Naive thymus-derived CD8-positive, alpha-beta T cell (primary cell): ENCODE data around the gene LRFN4. TPM values are rescaled to one million over a fixed set of nuclear protein-coding genes. Genes with fewer than 3 reads are reported as not detected.
A peak's percentile ranks its signal among the peaks of the same experiment; 100 is the strongest.

Source experiments
- ATAC-seq, 2 donors: fragments of 150-1000 bp; cut with Tn5 transposase in 1 of 2; sonication (Bioruptor Pico), chemical (Tn5 transposase) in 1 of 2; 1 replicate in 1 of 2; 2 replicates in 1 of 2; pipeline ENCODE4 v1.10.0; 2021; ENCODE audit warnings: mild to moderate bottlenecking in 2 of 2, moderate library complexity in 2 of 2
- POLR2A ChIA-PET: fragments of 350-600 bp; sonication (Branson Sonifier 250); formaldehyde crosslinking; loops from one replicate; lab custom pipeline; 2021; ENCODE audit warnings: antibody characterized with exemption; lab: Charles Lee
- DNase-seq, 10 donors: peaks; one replicate each; pipeline versions ENCODE4 v3.0.0 to v3.0.0-alpha.2; 2020 to 2022
- H3K27ac Mint-ChIP-seq, 10 donors: one replicate each; pipeline ENCODE4 v1.8.0; 2020 to 2022; ENCODE audit warnings: mild to moderate bottlenecking in 10 of 10, mixed read lengths in 10 of 10, moderate library complexity in 4 of 10, inconsistent platforms in 1 of 10
- H3K27me3 Mint-ChIP-seq, 5 donors: one replicate each; pipeline ENCODE4 v1.8.0; 2021 to 2022; ENCODE audit warnings: mixed read lengths in 5 of 5
- H3K36me3 Mint-ChIP-seq, 3 donors: one replicate each; pipeline ENCODE4 v1.8.0; 2020 to 2022; ENCODE audit warnings: mixed read lengths in 3 of 3, mild to moderate bottlenecking in 2 of 3, inconsistent platforms in 1 of 3
- H3K4me1 Mint-ChIP-seq, 4 donors: one replicate each; pipeline ENCODE4 v1.8.0; 2021 to 2022; ENCODE audit warnings: mixed read lengths in 4 of 4
- H3K4me3 Mint-ChIP-seq, 10 donors: one replicate each; pipeline ENCODE4 v1.8.0; 2020 to 2022; ENCODE audit warnings: mild to moderate bottlenecking in 10 of 10, mixed read lengths in 10 of 10, moderate library complexity in 6 of 10, inconsistent platforms in 1 of 10
- H3K9me3 Mint-ChIP-seq, 9 donors: one replicate each; pipeline ENCODE4 v1.8.0; 2020 to 2022; ENCODE audit warnings: mixed read lengths in 9 of 9, mild to moderate bottlenecking in 3 of 9, inconsistent platforms in 1 of 9, moderate library complexity in 1 of 9
- polyA plus RNA-seq, 3 donors: library from polyadenylated mRNA; unstranded; fragments of 300-500 nt; fragmentation: Illumina TruSeq; gene quantifications; one replicate each; pipeline ENCODE4 v1.2.3, GENCODE V29; 2021
- total RNA-seq, 8 experiments: library from RNA in 2 of 8; stranded (reverse) in 2 of 8; gene quantifications; one replicate each; pipeline ENCODE4 v1.2.3 and lab custom pipeline; 2021 to 2026

The LRFN4 gene
- total and polyA plus RNA-seq, 5 experiments from 2014 or later: 0.09 to 1.3 (median 0.63) TPM; not detected in 1

GRCh38 chr11:66881927-66882452 is 25.1 kb downstream of the LRFN4 start:
- ATAC-seq: no peak
- Mint-ChIP-seq H3K9me3 (no peaks in the 10 kb centered on the region), H3K27me3 (no peaks in the 10 kb centered on the region), H3K4me3 (no peak overlapping the region), H3K36me3 (no peaks in the 10 kb centered on the region), H3K27ac (no peak overlapping the region), H3K4me1 (peaks cover 15 to 28% (median 20%) of the 10 kb centered on the region in 4 donors)
- POLR2A ChIA-PET: no interaction called here
- DNase-seq: no peak

GRCh38 chr11:66882561-66883015 is 25.7 kb downstream of the LRFN4 start:
- ATAC-seq (no peak), DNase-seq (no peak)
- Mint-ChIP-seq H3K4me3 (no peak overlapping the region), H3K36me3 (no peaks in the 10 kb centered on the region), H3K4me1 (peaks cover 15 to 28% (median 20%) of the 10 kb centered on the region in 4 donors), H3K27ac (no peak overlapping the region), H3K9me3 (no peaks in the 10 kb centered on the region), H3K27me3 (no peaks in the 10 kb centered on the region)
- POLR2A ChIA-PET: no interaction called here

GRCh38 chr11:66883016-66883965 is 26.4 kb downstream of the LRFN4 start:
- Mint-ChIP-seq H3K4me1 (peaks cover 15 to 28% (median 20%) of the 10 kb centered on the region in 4 donors), H3K27me3 (no peaks in the 10 kb centered on the region), H3K9me3 (no peaks in the 10 kb centered on the region), H3K27ac (peak overlapping the region in 3 of 10 donors; percentile 8 to 34 (median 23)), H3K4me3 (no peak overlapping the region), H3K36me3 (no peaks in the 10 kb centered on the region)
- ATAC-seq (peak; percentile 69 to 72), DNase-seq (peak; percentile 28 to 76 (median 50))
- POLR2A ChIA-PET: interaction anchor here (0.5 kb wide), 1 partner anchor 1729 kb away, joined by 3 read pairs; no protein-coding TSS in a partner anchor

GRCh38 chr11:66884443-66884842 is 27.6 kb downstream of the LRFN4 start:
- Mint-ChIP-seq H3K27ac (no peak overlapping the region), H3K4me3 (no peak overlapping the region), H3K36me3 (no peaks in the 10 kb centered on the region), H3K4me1 (peaks cover 15 to 28% (median 20%) of the 10 kb centered on the region in 4 donors), H3K9me3 (no peaks in the 10 kb centered on the region), H3K27me3 (no peaks in the 10 kb centered on the region)
- POLR2A ChIA-PET: no interaction called here
- DNase-seq (no peak), ATAC-seq (no peak)

- H3K27me3 Mint-ChIP-seq: no peaks in the 10 kb centered on the region
- peaks cover 10 to 17% (median 14%) of the 10 kb centered on the region in 4 donors for H3K4me1 Mint-ChIP-seq
- H3K4me3 Mint-ChIP-seq: no peak overlapping the region
These were observed 28.6 kb downstream of the LRFN4 start for GRCh38 chr11:66885469-66885868.

GRCh38 chr11:66885950-66886440 is 29.1 kb downstream of the LRFN4 start:
- POLR2A ChIA-PET: interaction anchor here (0.7 kb wide), 1 partner anchor 745 kb away, joined by 5 read pairs; no protein-coding TSS in a partner anchor
- no peak for ATAC-seq
- no peaks in the 10 kb centered on the region for H3K36me3 Mint-ChIP-seq
- no peak overlapping the region for H3K27ac Mint-ChIP-seq
- no peaks in the 10 kb centered on the region for H3K27me3 Mint-ChIP-seq
- H3K4me1 Mint-ChIP-seq: peaks cover 5 to 12% (median 9%) of the 10 kb centered on the region in 4 donors
- H3K9me3 Mint-ChIP-seq: no peaks in the 10 kb centered on the region
- DNase-seq: no peak
- no peak overlapping the region for H3K4me3 Mint-ChIP-seq

More at GRCh38 chr11:66885469-66885868, 28.6 kb downstream of the LRFN4 start:
- DNase-seq (no peak), ATAC-seq (no peak)
- Mint-ChIP-seq H3K36me3 (no peaks in the 10 kb centered on the region), H3K27ac (no peak overlapping the region), H3K9me3 (no peaks in the 10 kb centered on the region)
- POLR2A ChIA-PET: interaction anchor here (0.7 kb wide), 1 partner anchor 745 kb away, joined by 5 read pairs; no protein-coding TSS in a partner anchor

- Mint-ChIP-seq H3K4me1 (peaks cover 0 to 6% (median 4%) of the 10 kb centered on the region in 4 donors), H3K9me3 (no peaks in the 10 kb centered on the region), H3K36me3 (no peaks in the 10 kb centered on the region), H3K27ac (peak overlapping the region in 1 of 10 donors; percentile 61), H3K27me3 (no peaks in the 10 kb centered on the region), H3K4me3 (no peak overlapping the region)
- POLR2A ChIA-PET: no interaction called here
- ATAC-seq (no peak), DNase-seq (no peak)
These were observed 29.9 kb downstream of the LRFN4 start for GRCh38 chr11:66886671-66887221.

GRCh38 chr11:66887526-66887925 is 30.7 kb downstream of the LRFN4 start:
- Mint-ChIP-seq H3K4me3 (peak overlapping the region in 1 of 10 donors; percentile 14), H3K4me1 (peaks cover 0 to 6% (median 4%) of the 10 kb centered on the region in 4 donors), H3K9me3 (no peaks in the 10 kb centered on the region), H3K27me3 (peaks cover 0 to 2% (median 0%) of the 10 kb centered on the region in 5 donors), H3K27ac (peak overlapping the region in 1 of 10 donors; percentile 61), H3K36me3 (no peaks in the 10 kb centered on the region)
- no peak for DNase-seq
- POLR2A ChIA-PET: no interaction called here
- ATAC-seq: no peak

- Mint-ChIP-seq H3K27me3 (peaks cover 0 to 2% (median 0%) of the 10 kb centered on the region in 5 donors), H3K9me3 (no peaks in the 10 kb centered on the region), H3K4me1 (peaks cover 0 to 3% (median 3%) of the 10 kb centered on the region in 4 donors), H3K4me3 (no peak overlapping the region), H3K27ac (no peak overlapping the region), H3K36me3 (no peaks in the 10 kb centered on the region)
- POLR2A ChIA-PET: no interaction called here
- DNase-seq: no peak
- ATAC-seq: no peak
These were observed 31.4 kb downstream of the LRFN4 start for GRCh38 chr11:66888282-66888681.

- Mint-ChIP-seq H3K36me3 (no peaks in the 10 kb centered on the region), H3K4me1 (peaks cover 0 to 3% (median 0%) of the 10 kb centered on the region in 4 donors), H3K27me3 (peaks cover 0 to 2% (median 0%) of the 10 kb centered on the region in 5 donors), H3K4me3 (no peak overlapping the region), H3K9me3 (no peaks in the 10 kb centered on the region), H3K27ac (peak overlapping the region in 2 of 10 donors; percentile 57 to 71)
- ATAC-seq (no peak), DNase-seq (no peak)
- POLR2A ChIA-PET: no interaction called here
These were observed 33.1 kb downstream of the LRFN4 start for GRCh38 chr11:66889960-66890359.

GRCh38 chr11:66891851-66892660 is 35.2 kb downstream of the LRFN4 start:
- no peaks in the 10 kb centered on the region for H3K36me3 Mint-ChIP-seq
- DNase-seq: no peak
- no peak overlapping the region for H3K27ac Mint-ChIP-seq
- POLR2A ChIA-PET: no interaction called here
- no peak overlapping the region for H3K4me3 Mint-ChIP-seq
- no peaks in the 10 kb centered on the region for H3K9me3 Mint-ChIP-seq
- H3K4me1 Mint-ChIP-seq: no peaks in the 10 kb centered on the region
- no peak for ATAC-seq
- peaks cover 0 to 2% (median 0%) of the 10 kb centered on the region in 5 donors for H3K27me3 Mint-ChIP-seq

GRCh38 chr11:66892911-66893310 is 36.0 kb downstream of the LRFN4 start:
- Mint-ChIP-seq H3K9me3 (no peaks in the 10 kb centered on the region), H3K36me3 (no peaks in the 10 kb centered on the region), H3K27me3 (peaks cover 0 to 2% (median 0%) of the 10 kb centered on the region in 5 donors), H3K27ac (no peak overlapping the region), H3K4me3 (no peak overlapping the region), H3K4me1 (no peaks in the 10 kb centered on the region)
- ATAC-seq: no peak
- POLR2A ChIA-PET: no interaction called here
- no peak for DNase-seq
